Activated CD4-positive, CD25-positive, alpha-beta regulatory T cell (primary cell): ENCODE measurements around the gene TBXAS1.

ENCODE experiments used
- DNase-seq, 4 experiments: peaks; one replicate each; lab custom pipeline; 2025; lab: John Stamatoyannopoulos, UW

TBXAS1 gene

GRCh38 chr7:139854803-139855497 lies 25.9 kb downstream of the TBXAS1 start:
- no peak for DNase-seq

GRCh38 chr7:139855498-139856270 lies 26.6 kb downstream of the TBXAS1 start:
- DNase-seq: no peak

- no peak for DNase-seq
These were observed 28.7 kb downstream of the TBXAS1 start for GRCh38 chr7:139857791-139858190.

- no peak for DNase-seq
These were observed 31.2 kb downstream of the TBXAS1 start for GRCh38 chr7:139860090-139860775.

- no peak for DNase-seq
These were observed 32.7 kb downstream of the TBXAS1 start for GRCh38 chr7:139861803-139862202.

- no peak for DNase-seq
These were observed 37.2 kb downstream of the TBXAS1 start for GRCh38 chr7:139866047-139866837.

GRCh38 chr7:139867847-139868246 lies 38.8 kb downstream of the TBXAS1 start:
- DNase-seq: no peak

- no peak for DNase-seq
These were observed 40.8 kb downstream of the TBXAS1 start for GRCh38 chr7:139869886-139870285.

GRCh38 chr7:139870380-139870779 lies 41.3 kb downstream of the TBXAS1 start:
- DNase-seq: no peak

GRCh38 chr7:139871331-139871730 lies 42.3 kb downstream of the TBXAS1 start:
- no peak for DNase-seq

- no peak for DNase-seq
These were observed 42.8 kb downstream of the TBXAS1 start for GRCh38 chr7:139871820-139872219.

GRCh38 chr7:139873593-139874301 lies 44.7 kb downstream of the TBXAS1 start:
- DNase-seq: no peak

GRCh38 chr7:139874302-139874629 lies 45.2 kb downstream of the TBXAS1 start:
- DNase-seq: no peak

GRCh38 chr7:139875821-139876241 lies 46.8 kb downstream of the TBXAS1 start:
- no peak for DNase-seq

GRCh38 chr7:139876622-139877283 lies 47.7 kb downstream of the TBXAS1 start:
- no peak for DNase-seq

- no peak for DNase-seq
These were observed 54.8 kb downstream of the TBXAS1 start for GRCh38 chr7:139883814-139884213.

- no peak for DNase-seq
These were observed 55.4 kb downstream of the TBXAS1 start for GRCh38 chr7:139884441-139884840.

- DNase-seq: no peak
These were observed 56.4 kb downstream of the TBXAS1 start for GRCh38 chr7:139885511-139885910.

- DNase-seq: no peak
These were observed 57.1 kb downstream of the TBXAS1 start for GRCh38 chr7:139886206-139886605.

- no peak for DNase-seq
These were observed 57.8 kb downstream of the TBXAS1 start for GRCh38 chr7:139886899-139887298.

- DNase-seq: no peak
These were observed 59.0 kb downstream of the TBXAS1 start for GRCh38 chr7:139887992-139888481.
